ENCODE results near the gene DCDC2.
"Not testable (repeated sequence)": the region's sequence is repeated elsewhere in the genome, so short reads cannot be mapped to it uniquely, and the experiment has no call there.

DNA sequence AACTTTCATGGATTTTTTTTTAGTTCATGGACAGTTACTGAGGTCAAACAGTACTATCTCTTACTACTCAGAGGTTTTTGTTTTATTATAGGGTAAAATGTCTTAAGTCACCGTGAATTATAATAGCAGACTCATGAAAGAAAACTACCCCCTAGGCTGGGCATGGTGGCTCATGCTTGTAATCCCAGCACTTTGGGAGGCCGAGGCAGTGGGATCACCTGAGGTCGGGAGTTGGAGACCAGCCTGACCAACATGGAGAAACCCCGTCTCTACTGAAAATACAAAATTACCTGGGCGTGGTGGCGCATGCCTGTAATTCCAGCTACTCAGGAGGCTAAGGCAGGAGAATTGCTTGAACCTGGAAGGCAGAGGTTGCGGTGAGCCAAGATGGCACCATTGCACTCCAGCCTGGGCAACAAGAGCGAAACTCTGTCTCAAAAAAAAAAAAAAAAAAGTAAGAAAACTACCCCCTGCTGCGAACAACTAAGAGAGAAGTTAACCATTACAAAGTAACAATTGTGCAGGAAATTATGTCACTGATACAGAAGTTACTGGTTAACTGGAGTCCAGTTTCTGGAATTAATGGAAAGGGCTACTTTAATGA, 25.1 kb upstream of the DCDC2 start:
- not testable (repeated sequence) for TF ChIP-seq POLR2A (IDR thresholded peaks at IDR 0.05; ENCODE audit: low read length); GATA1 (IDR thresholded peaks at IDR 0.05; ENCODE audit: low read depth, low read length)
